Measurements from ENCODE around the gene R3HDM4. TPM values are rescaled to one million over a fixed set of nuclear protein-coding genes. Genes with fewer than 3 reads are reported as not detected.
"Not testable (repeated sequence)": the region's sequence is repeated elsewhere in the genome, so short reads cannot be mapped to it uniquely, and the experiment has no call there.

R3HDM4 gene
- total RNA-seq, 4 donors from 2014 or later, result 29.2 to 45.8 (median 34.9) TPM

- intact Hi-C loops (cut with DNase I), result no loop called here
- Histone ChIP-seq H3K4me1 (peaks cover 10 to 14% of the 10 kb centered on the region in 2 donors), H3K36me3 (no peaks in the 10 kb centered on the region), H3K9me3 (no peaks in the 10 kb centered on the region), H3K4me3 (replicated peaks in 1 of 3) (no peak overlapping the region), H3K27me3 (no peaks in the 10 kb centered on the region), H3K27ac (no peak overlapping the region)
- 18 to 39% methylated on average over 8 to 22 of the region's 67 CpGs for WGBS, 2 donors
- no peak for DNase-seq
- TF ChIP-seq CTCF (IDR thresholded peaks at IDR 0.05), result no peak
These were observed 59.9 kb downstream of the R3HDM4 start for GRCh38 chr19:853014-853585.

- DNase-seq, result no peak
- no peaks in the 10 kb centered on the region for H3K9me3 ChIP-seq
- peak within 1 kb of the TSS in 2 of 3 donors; percentile 76 to 77 for H3K27ac ChIP-seq
- 68 to 70% methylated on average over 28 to 30 of the region's 55 CpGs for WGBS, 2 donors
- no peak for TF ChIP-seq POLR2A (IDR thresholded peaks at IDR 0.05)
- no peak for TF ChIP-seq CTCF (IDR thresholded peaks at IDR 0.05)
- intact Hi-C loops (cut with DNase I), result no loop called here
- peaks cover 10 to 19% of the 10 kb centered on the region in 2 donors for H3K4me1 ChIP-seq
- H3K27me3 ChIP-seq, result no peaks in the 10 kb centered on the region
- no peak within 1 kb of the TSS for H3K4me3 ChIP-seq (replicated peaks in 1 of 3)
- no peaks in the 10 kb centered on the region for H3K36me3 ChIP-seq
These were observed 60.6 kb downstream of the R3HDM4 start, which contains the start of gene ELANE for GRCh38 chr19:852136-853013. Gene ELANE (plus strand): TSS chr19:852303. CDS start chr19:852329, 26 bp downstream.

- H3K4me3 ChIP-seq (replicated peaks in 1 of 3), result no peak overlapping the region
- TF ChIP-seq CTCF (IDR thresholded peaks at IDR 0.05), result no peak
- no peak for TF ChIP-seq POLR2A (IDR thresholded peaks at IDR 0.05)
These were observed 62.1 kb downstream of the R3HDM4 start for GRCh38 chr19:850979-851335.

DNA sequence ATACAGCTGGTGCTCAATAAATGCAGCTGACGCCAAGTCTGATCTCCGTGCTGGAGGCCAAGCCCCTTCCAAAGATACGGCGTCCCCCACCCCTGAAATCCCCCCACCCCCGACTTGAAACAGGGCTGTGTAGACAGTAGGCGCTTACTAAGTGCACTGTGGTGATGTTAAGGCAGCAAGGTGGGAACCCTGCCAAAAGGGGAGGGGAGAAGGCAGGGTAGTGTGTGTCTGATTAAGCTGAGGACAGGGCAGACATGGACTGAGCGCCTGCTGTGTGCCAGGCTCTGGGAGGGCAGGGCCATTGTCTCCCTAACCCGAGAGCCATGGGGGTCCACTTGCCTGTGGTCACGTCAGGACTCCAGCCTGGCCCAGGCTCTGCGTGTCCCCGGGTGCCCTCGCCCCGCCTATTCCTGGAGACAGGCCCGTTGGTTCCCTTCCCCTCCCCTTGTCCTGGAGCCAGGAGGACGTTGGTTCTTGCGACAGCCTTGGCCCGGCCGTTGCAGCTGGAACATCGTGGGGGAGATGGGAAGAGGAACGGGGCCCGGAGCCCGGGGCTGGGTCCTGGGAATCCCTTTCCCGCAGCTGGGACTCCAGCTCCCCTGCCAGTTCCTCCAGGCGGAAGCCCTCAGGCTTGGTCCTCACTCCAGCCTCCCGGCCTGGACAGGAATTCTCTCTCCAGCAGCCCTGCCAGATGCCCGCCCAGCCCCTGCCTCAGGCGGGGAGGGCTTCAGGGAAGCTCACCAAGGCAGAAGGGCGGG is 62.6 kb downstream of the R3HDM4 start:
- intact Hi-C loops (cut with DNase I), result no loop called here
- peak; percentile 90 to 91 for DNase-seq
- Histone ChIP-seq H3K36me3 (no peaks in the 10 kb centered on the region), H3K27ac (peak overlapping the region; percentile 61 to 77 (median 76)), H3K4me1 (peaks cover 10 to 19% of the 10 kb centered on the region in 2 donors), H3K4me3 (replicated peaks in 1 of 3) (no peak overlapping the region), H3K27me3 (no peaks in the 10 kb centered on the region), H3K9me3 (no peaks in the 10 kb centered on the region)
- no peak for TF ChIP-seq CTCF (IDR thresholded peaks at IDR 0.05)
- no peak for TF ChIP-seq POLR2A (IDR thresholded peaks at IDR 0.05)
- WGBS, 2 donors, result 31 to 50% methylated on average over 9 to 19 of the region's 28 CpGs

More at GRCh38 chr19:850979-851335, 62.1 kb downstream of the R3HDM4 start:
- peaks cover 10 to 19% of the 10 kb centered on the region in 2 donors for H3K4me1 ChIP-seq
- H3K27me3 ChIP-seq, result no peaks in the 10 kb centered on the region
- WGBS, 2 donors, result 30 to 46% methylated on average over 5 to 8 of the region's 13 CpGs
- peak overlapping the region; percentile 61 to 77 (median 76) for H3K27ac ChIP-seq
- no peaks in the 10 kb centered on the region for H3K9me3 ChIP-seq
- DNase-seq, result no peak
- no peaks in the 10 kb centered on the region for H3K36me3 ChIP-seq
- intact Hi-C loops (cut with DNase I), result no loop called here

- 86 to 90% methylated on average over 8 of the region's 8 CpGs for WGBS, 2 donors
- H3K4me1 ChIP-seq, result peaks cover 15 to 19% of the 10 kb centered on the region in 2 donors
- H3K27ac ChIP-seq; intact Hi-C loops (cut with DNase I); H3K9me3 ChIP-seq; DNase-seq; H3K4me3 ChIP-seq (replicated peaks in 1 of 3); H3K36me3 ChIP-seq; H3K27me3 ChIP-seq: not testable (repeated sequence)
These were observed 63.8 kb downstream of the R3HDM4 start for GRCh38 chr19:849195-849594.
